IgD-negative memory B cell (primary cell): ENCODE results near the gene PMEPA1. TPM values are rescaled to one million over a fixed set of nuclear protein-coding genes. Genes with fewer than 3 reads are reported as not detected.
A peak's percentile ranks its signal among the peaks of the same experiment; 100 is the strongest.
"Not testable (repeated sequence)": the region's sequence is repeated elsewhere in the genome, so short reads cannot be mapped to it uniquely, and the experiment has no call there.

ENCODE experiments used
- H3K27ac Mint-ChIP-seq, 3 donors: one replicate each; pipeline ENCODE4 v1.8.0; 2020 to 2022; ENCODE audit warnings: mild to moderate bottlenecking in 3 of 3, mixed read lengths in 3 of 3, moderate library complexity in 1 of 3
- H3K27me3 Mint-ChIP-seq: one replicate; pipeline ENCODE4 v1.8.0; 2021; ENCODE audit warnings: mixed read lengths
- H3K36me3 Mint-ChIP-seq: one replicate; pipeline ENCODE4 v1.8.0; 2020; ENCODE audit warnings: mild to moderate bottlenecking, mixed read lengths
- H3K4me1 Mint-ChIP-seq, 3 donors: one replicate each; pipeline ENCODE4 v1.8.0; 2020 to 2022; ENCODE audit warnings: mixed read lengths in 3 of 3, mild to moderate bottlenecking in 1 of 3
- H3K4me3 Mint-ChIP-seq, 4 donors: one replicate each; pipeline ENCODE4 v1.8.0; 2020 to 2022; ENCODE audit warnings: mild to moderate bottlenecking in 4 of 4, mixed read lengths in 4 of 4, moderate library complexity in 3 of 4
- H3K9me3 Mint-ChIP-seq, 3 donors: one replicate each; pipeline ENCODE4 v1.8.0; 2020 to 2021; ENCODE audit warnings: mixed read lengths in 3 of 3, mild to moderate bottlenecking in 1 of 3
- polyA plus RNA-seq: library from polyadenylated mRNA; unstranded; fragments of 300-500 nt; fragmentation: Illumina TruSeq; gene quantifications from one replicate; pipeline ENCODE4 v1.2.3, GENCODE V29; 2021

The PMEPA1 gene
- polyA plus RNA-seq, 1 donor from 2014 or later = 7.0 TPM

DNA sequence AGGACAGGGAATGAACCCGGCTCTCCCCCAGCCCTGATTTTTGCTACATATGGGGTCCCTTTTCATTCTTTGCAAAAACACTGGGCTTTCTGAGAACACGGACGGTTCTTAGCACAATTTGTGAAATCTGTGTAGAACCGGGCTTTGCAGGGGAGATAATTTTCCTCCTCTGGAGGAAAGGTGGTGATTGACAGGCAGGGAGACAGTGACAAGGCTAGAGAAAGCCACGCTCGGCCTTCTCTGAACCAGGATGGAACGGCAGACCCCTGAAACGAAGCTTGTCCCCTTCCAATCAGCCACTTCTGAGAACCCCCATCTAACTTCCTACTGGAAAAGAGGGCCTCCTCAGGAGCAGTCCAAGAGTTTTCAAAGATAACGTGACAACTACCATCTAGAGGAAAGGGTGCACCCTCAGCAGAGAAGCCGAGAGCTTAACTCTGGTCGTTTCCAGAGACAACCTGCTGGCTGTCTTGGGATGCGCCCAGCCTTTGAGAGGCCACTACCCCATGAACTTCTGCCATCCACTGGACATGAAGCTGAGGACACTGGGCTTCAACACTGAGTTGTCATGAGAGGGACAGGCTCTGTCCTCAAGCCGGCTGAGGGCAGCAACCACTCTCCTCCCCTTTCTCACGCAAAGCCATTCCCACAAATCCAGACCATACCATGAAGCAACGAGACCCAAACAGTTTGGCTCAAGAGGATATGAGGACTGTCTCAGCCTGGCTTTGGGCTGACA lies 60.8 kb downstream of the PMEPA1 start:
- Mint-ChIP-seq H3K4me3 (no peak overlapping the region), H3K9me3 (peaks cover 5 to 16% (median 10%) of the 10 kb centered on the region in 3 donors), H3K27ac (no peak overlapping the region), H3K27me3 (peaks cover 3% of the 10 kb centered on the region), H3K36me3 (no peaks in the 10 kb centered on the region), H3K4me1 (peaks cover 0 to 4% (median 0%) of the 10 kb centered on the region in 3 donors)

- Mint-ChIP-seq H3K9me3 (peaks cover 5 to 19% (median 15%) of the 10 kb centered on the region in 3 donors), H3K36me3 (no peaks in the 10 kb centered on the region), H3K27me3 (peaks cover 4% of the 10 kb centered on the region), H3K4me3 (no peak overlapping the region), H3K4me1 (peaks cover 0 to 4% (median 0%) of the 10 kb centered on the region in 3 donors), H3K27ac (peak overlapping the region in 1 of 3 donors; percentile 68)
Observed at GRCh38 chr20:57647933-57648785, 61.7 kb downstream of the PMEPA1 start.

DNA sequence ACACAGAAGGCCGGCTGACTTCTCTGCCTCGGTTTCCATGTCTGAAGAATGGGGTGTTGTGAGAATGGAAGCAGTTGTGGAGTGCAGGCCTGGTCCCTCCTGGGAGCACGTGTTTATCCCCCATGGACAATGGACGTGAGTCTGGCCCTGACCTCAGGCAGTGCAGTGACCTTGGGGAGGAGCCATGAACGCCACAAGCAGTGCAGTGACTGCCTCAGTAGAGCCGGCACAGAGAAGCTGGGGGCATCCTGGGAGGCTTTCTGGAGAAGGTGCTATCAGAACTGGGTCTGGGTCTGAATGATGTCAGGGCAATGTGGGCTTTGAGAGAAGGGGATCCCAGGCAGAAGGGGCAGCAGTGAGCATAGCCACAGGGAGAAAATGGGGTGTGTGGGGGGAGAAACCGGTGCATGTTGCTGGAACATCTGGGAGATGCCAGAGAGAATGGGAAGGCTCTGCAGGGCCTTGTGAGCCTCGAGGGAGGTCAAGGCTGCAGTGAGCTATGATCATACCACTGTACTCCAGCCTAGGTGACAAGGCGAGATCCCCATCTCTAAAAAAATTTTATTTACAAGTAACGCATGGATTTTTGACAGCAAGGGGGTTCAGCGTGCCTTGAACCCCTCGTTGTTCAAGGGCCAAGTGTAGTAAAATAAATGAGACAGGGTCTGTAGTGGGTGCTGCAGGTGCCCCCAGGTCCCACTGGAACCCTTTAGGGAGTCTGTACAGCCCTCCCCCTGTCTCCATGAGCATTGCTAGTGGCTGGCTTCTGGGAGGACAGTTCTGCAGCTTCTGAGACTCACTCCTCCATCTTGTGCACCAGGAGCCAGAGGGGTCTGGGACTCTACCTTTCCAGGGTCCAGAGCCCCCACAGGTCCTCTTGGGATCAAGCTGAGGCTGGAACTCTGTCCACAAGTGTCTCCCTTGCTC lies 62.5 kb downstream of the PMEPA1 start:
- Mint-ChIP-seq H3K4me1 (peaks cover 0 to 4% (median 0%) of the 10 kb centered on the region in 3 donors), H3K36me3 (no peaks in the 10 kb centered on the region), H3K9me3 (peaks cover 5 to 19% (median 19%) of the 10 kb centered on the region in 3 donors), H3K27ac (no peak overlapping the region), H3K27me3 (peaks cover 7% of the 10 kb centered on the region), H3K4me3 (no peak overlapping the region)

- Mint-ChIP-seq H3K36me3 (peaks cover 5% of the 10 kb centered on the region), H3K9me3 (peaks cover 0 to 41% (median 27%) of the 10 kb centered on the region in 3 donors), H3K4me3 (no peak overlapping the region), H3K4me1 (peaks cover 0 to 5% (median 0%) of the 10 kb centered on the region in 3 donors), H3K27ac (no peak overlapping the region), H3K27me3 (peaks cover 29% of the 10 kb centered on the region)
Observed at GRCh38 chr20:57638895-57639236, 70.9 kb downstream of the PMEPA1 start.

GRCh38 chr20:57638173-57638894 lies 71.5 kb downstream of the PMEPA1 start:
- Mint-ChIP-seq H3K4me3 (no peak overlapping the region), H3K36me3 (peaks cover 5% of the 10 kb centered on the region), H3K4me1 (peaks cover 0 to 8% (median 0%) of the 10 kb centered on the region in 3 donors), H3K9me3 (peaks cover 0 to 39% (median 26%) of the 10 kb centered on the region in 3 donors), H3K27me3 (peaks cover 30% of the 10 kb centered on the region), H3K27ac (no peak overlapping the region)

DNA sequence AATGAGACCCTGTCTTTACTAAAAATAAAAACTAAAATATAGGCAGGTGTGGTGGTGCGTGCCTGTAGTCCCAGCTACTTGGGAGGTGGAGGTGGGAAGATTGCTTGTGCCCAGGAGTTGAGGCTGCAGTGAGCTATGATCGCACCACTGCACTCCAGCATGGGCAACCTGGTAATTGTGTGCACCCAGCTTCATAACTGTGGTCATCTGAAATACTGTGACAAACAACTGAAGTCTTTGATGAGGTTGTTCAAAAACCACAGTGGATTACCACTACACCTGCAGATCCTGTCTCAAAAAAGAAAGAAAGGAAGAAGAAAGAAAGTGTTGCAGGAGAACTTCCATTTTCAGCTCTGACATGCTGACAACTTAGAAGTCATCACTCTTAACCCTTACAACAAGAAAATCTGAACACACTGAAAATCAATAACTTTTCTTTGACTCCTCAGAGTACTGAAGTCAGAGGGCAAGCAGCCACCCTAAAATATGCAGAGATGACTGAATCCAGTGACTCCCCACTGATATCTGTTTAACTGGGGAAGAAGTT lies 75.8 kb downstream of the PMEPA1 start:
- H3K27me3 Mint-ChIP-seq = peaks cover 39% of the 10 kb centered on the region
- H3K4me1 Mint-ChIP-seq = peaks cover 2 to 20% (median 13%) of the 10 kb centered on the region in 3 donors
- H3K27ac Mint-ChIP-seq = no peak overlapping the region
- H3K4me3 Mint-ChIP-seq = no peak overlapping the region
- peaks cover 3 to 33% (median 30%) of the 10 kb centered on the region in 3 donors for H3K9me3 Mint-ChIP-seq
- H3K36me3 Mint-ChIP-seq = peaks cover 5% of the 10 kb centered on the region

DNA sequence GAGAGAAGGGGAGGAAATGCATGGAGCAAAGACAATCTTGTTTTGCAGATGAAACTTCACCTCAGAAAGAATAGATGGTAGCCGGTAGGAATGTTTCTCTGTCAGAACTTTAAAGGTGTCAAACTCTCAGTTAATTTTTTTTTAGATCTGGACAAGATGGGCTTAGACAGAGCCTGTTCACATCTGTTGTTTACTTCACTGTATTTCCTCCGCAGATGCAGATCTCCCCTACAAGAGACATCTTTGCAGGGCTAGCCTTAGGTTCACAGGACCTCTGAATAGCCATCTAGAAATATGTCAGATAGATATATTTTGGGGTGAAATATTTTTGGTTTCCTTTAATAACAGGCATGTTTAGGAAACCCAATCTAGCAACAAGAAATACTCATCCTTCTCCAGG lies 77.5 kb downstream of the PMEPA1 start:
- Mint-ChIP-seq H3K27ac (no peak overlapping the region), H3K9me3 (peaks cover 3 to 26% (median 25%) of the 10 kb centered on the region in 3 donors), H3K4me1 (peaks cover 9 to 29% (median 13%) of the 10 kb centered on the region in 3 donors), H3K27me3 (peaks cover 39% of the 10 kb centered on the region), H3K36me3 (peaks cover 5% of the 10 kb centered on the region), H3K4me3 (no peak overlapping the region)

GRCh38 chr20:57630061-57630460 lies 79.8 kb downstream of the PMEPA1 start:
- peak overlapping the region; percentile 73 to 94 (median 89) for H3K27ac Mint-ChIP-seq
- peaks cover 5 to 6% (median 5%) of the 10 kb centered on the region in 3 donors for H3K9me3 Mint-ChIP-seq
- peak overlapping the region; percentile 82 to 94 (median 92) for H3K4me3 Mint-ChIP-seq
- peaks cover 9 to 36% (median 13%) of the 10 kb centered on the region in 3 donors for H3K4me1 Mint-ChIP-seq
- H3K36me3 Mint-ChIP-seq = peaks cover 2% of the 10 kb centered on the region
- H3K27me3 Mint-ChIP-seq = peaks cover 28% of the 10 kb centered on the region

GRCh38 chr20:57629491-57629901 lies 80.3 kb downstream of the PMEPA1 start:
- Mint-ChIP-seq H3K4me3 (peak overlapping the region; percentile 82 to 94 (median 92)), H3K27me3 (peaks cover 23% of the 10 kb centered on the region), H3K27ac (peak overlapping the region; percentile 73 to 94 (median 89)), H3K4me1 (peaks cover 9 to 36% (median 13%) of the 10 kb centered on the region in 3 donors)
- not testable (repeated sequence) for H3K9me3 Mint-ChIP-seq, H3K36me3 Mint-ChIP-seq

- Mint-ChIP-seq H3K27me3 (peaks cover 17% of the 10 kb centered on the region), H3K4me1 (peaks cover 9 to 31% (median 13%) of the 10 kb centered on the region in 3 donors), H3K27ac (peak overlapping the region; percentile 73 to 94 (median 89)), H3K4me3 (peak overlapping the region in 3 of 4 donors; percentile 24 to 94 (median 82))
- H3K9me3 Mint-ChIP-seq, H3K36me3 Mint-ChIP-seq: not testable (repeated sequence)
Observed at GRCh38 chr20:57628962-57629308, 80.9 kb downstream of the PMEPA1 start.

- H3K27me3 Mint-ChIP-seq = peaks cover 16% of the 10 kb centered on the region
- H3K9me3 Mint-ChIP-seq = peaks cover 4 to 5% (median 5%) of the 10 kb centered on the region in 3 donors
- H3K36me3 Mint-ChIP-seq = peaks cover 2% of the 10 kb centered on the region
- H3K4me3 Mint-ChIP-seq = peak overlapping the region; percentile 30 to 85 (median 74)
- H3K4me1 Mint-ChIP-seq = peaks cover 9 to 28% (median 13%) of the 10 kb centered on the region in 3 donors
- peak overlapping the region; percentile 47 to 94 (median 86) for H3K27ac Mint-ChIP-seq
Observed at GRCh38 chr20:57628047-57628961, 81.5 kb downstream of the PMEPA1 start.

DNA sequence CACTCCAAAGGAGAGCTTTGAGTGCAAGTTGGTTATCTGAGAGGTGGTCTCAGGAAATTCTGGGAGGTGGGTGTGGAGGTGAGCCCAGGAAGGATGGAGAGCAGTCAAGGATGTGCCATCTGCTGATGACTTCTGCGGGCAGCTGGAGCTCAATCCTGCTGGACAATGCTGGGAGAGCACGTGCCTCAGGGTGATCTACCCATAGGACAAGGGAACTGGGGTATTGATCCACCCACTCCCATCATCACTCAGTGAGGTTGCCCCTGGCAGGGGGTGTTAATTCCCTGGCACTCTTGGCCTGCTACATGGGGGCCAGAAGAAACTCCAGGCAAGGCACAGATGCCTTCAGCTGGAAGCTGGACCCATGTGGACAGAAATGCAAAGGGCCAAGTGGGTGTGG lies 82.5 kb downstream of the PMEPA1 start:
- Mint-ChIP-seq H3K27me3 (peaks cover 10% of the 10 kb centered on the region), H3K27ac (peak overlapping the region in 1 of 3 donors; percentile 47), H3K4me1 (peaks cover 13 to 32% (median 17%) of the 10 kb centered on the region in 3 donors), H3K9me3 (peaks cover 4 to 5% (median 5%) of the 10 kb centered on the region in 3 donors), H3K4me3 (peak overlapping the region in 2 of 4 donors; percentile 30 to 51), H3K36me3 (peaks cover 2% of the 10 kb centered on the region)

DNA sequence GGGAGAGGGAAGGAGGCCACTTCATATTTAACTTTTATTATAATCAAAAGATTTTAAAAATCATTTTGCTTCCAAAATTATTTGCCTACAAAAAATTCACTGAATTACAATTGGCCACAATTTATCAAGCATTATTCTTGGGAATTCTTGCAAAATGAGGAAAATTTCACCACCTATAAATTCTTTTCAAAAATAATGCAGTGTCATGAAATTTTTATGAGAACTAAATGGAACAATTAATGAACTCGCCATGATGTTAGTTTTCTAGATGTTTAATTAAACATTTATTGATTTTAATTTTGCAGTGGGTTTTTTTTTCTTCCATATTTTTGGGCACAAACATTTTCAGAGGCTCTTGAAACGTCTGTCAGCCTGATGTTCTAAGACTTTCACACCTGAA lies 83.8 kb downstream of the PMEPA1 start:
- Mint-ChIP-seq H3K4me3 (peak overlapping the region in 3 of 4 donors; percentile 23 to 66 (median 52)), H3K27me3 (peaks cover 3% of the 10 kb centered on the region), H3K27ac (peak overlapping the region in 1 of 3 donors; percentile 47), H3K4me1 (peaks cover 20 to 42% (median 24%) of the 10 kb centered on the region in 3 donors), H3K36me3 (peaks cover 2% of the 10 kb centered on the region), H3K9me3 (peaks cover 4 to 5% (median 5%) of the 10 kb centered on the region in 3 donors)
